ENCODE results near the gene UQCRC2. TPM values are rescaled to one million over a fixed set of nuclear protein-coding genes. Genes with fewer than 3 reads are reported as not detected.

The UQCRC2 gene
- polyA plus RNA-seq, 1 donor from 2014 or later = 484 TPM

- H3K9me2 ChIP-seq (ENCODE audit: insufficient read depth, low read length) = no peaks in the 10 kb centered on the region
- no peaks in the 10 kb centered on the region for H3K79me2 ChIP-seq (replicated peaks; ENCODE audit: insufficient read depth, low read length)
- H3K27me3 ChIP-seq (ENCODE audit: insufficient read depth, low read depth, low read length) = no peaks in the 10 kb centered on the region
- H3K9ac ChIP-seq (ENCODE audit: low read length) = no peak overlapping the region
- H3K4me3 ChIP-seq (ENCODE audit: low read length) = no peak overlapping the region
- TF ChIP-seq CTCF (IDR thresholded peaks at IDR 0.05; ENCODE audit: poor library complexity, severe bottlenecking) (no peak), RAD21 (conservative IDR thresholded peaks at IDR 0.05) (no peak), MXI1 (conservative IDR thresholded peaks at IDR 0.05; ENCODE audit: poor library complexity, severe bottlenecking) (no peak), POLR2AphosphoS5 (IDR thresholded peaks at IDR 0.05) (no peak), EZH2 (IDR thresholded peaks at IDR 0.05; ENCODE audit: borderline replicate concordance, insufficient read depth, low read length, poor library complexity, severe bottlenecking) (no peak), SMC3 (conservative IDR thresholded peaks at IDR 0.05; ENCODE audit: poor library complexity) (no peak), EP300 (conservative IDR thresholded peaks at IDR 0.05; ENCODE audit: poor library complexity, severe bottlenecking) (no peak), REST (IDR thresholded peaks at IDR 0.05; ENCODE audit: borderline replicate concordance) (no peak), TAF1 (IDR thresholded peaks at IDR 0.05; ENCODE audit: low read depth) (no peak)
- no peaks in the 10 kb centered on the region for H3K36me3 ChIP-seq (ENCODE audit: insufficient read depth, low read length)
- H2AFZ ChIP-seq (ENCODE audit: low read depth, low read length) = no peak overlapping the region
- H3K27ac ChIP-seq (ENCODE audit: low read length) = no peak overlapping the region
- no peaks in the 10 kb centered on the region for H3K9me3 ChIP-seq (ENCODE audit: low read length)
- H3F3A ChIP-seq (ENCODE audit: insufficient read depth, low read length, poor library complexity, severe bottlenecking) = no peaks in the 10 kb centered on the region
- no peaks in the 10 kb centered on the region for H4K20me1 ChIP-seq (ENCODE audit: insufficient read depth)
- H3K4me2 ChIP-seq (ENCODE audit: low read length) = no peak overlapping the region
Observed at GRCh38 chr16:21990381-21990944, 37.3 kb downstream of the UQCRC2 start.

GRCh38 chr16:21991621-21992020 is 38.5 kb downstream of the UQCRC2 start:
- Histone ChIP-seq H3K36me3 (ENCODE audit: insufficient read depth, low read length) (no peaks in the 10 kb centered on the region), H3K9ac (ENCODE audit: low read length) (no peak overlapping the region), H3F3A (ENCODE audit: insufficient read depth, low read length, poor library complexity, severe bottlenecking) (no peaks in the 10 kb centered on the region), H3K9me2 (ENCODE audit: insufficient read depth, low read length) (no peaks in the 10 kb centered on the region), H3K79me2 (replicated peaks; ENCODE audit: insufficient read depth, low read length) (no peaks in the 10 kb centered on the region), H3K4me3 (ENCODE audit: low read length) (no peak overlapping the region), H3K27ac (ENCODE audit: low read length) (no peak overlapping the region), H3K27me3 (ENCODE audit: insufficient read depth, low read depth, low read length) (no peaks in the 10 kb centered on the region), H3K9me3 (ENCODE audit: low read length) (no peaks in the 10 kb centered on the region), H2AFZ (ENCODE audit: low read depth, low read length) (no peak overlapping the region), H3K4me2 (ENCODE audit: low read length) (no peak overlapping the region), H4K20me1 (ENCODE audit: insufficient read depth) (no peaks in the 10 kb centered on the region)
- TF ChIP-seq CTCF (IDR thresholded peaks at IDR 0.05; ENCODE audit: poor library complexity, severe bottlenecking) (no peak), POLR2AphosphoS5 (IDR thresholded peaks at IDR 0.05) (no peak), RAD21 (conservative IDR thresholded peaks at IDR 0.05) (no peak), TAF1 (IDR thresholded peaks at IDR 0.05; ENCODE audit: low read depth) (no peak)

Measured in neural cell (in vitro differentiated cells).